ENCODE measurements around the gene PCDH10.

Gene PCDH10

GRCh38 chr4:133148690-133149363 lies at the start of gene PCDH10:
PCDH10 (plus strand) TSS chr4:133149294; CDS start chr4:133150141, 847 bp downstream.
- H3K79me2 ChIP-seq (ENCODE audit: insufficient read depth, low read depth): no peaks in the 10 kb centered on the region
- no peaks in the 10 kb centered on the region for H3K36me3 ChIP-seq (ENCODE audit: insufficient read depth)
- H3K4me2 ChIP-seq: peak within 1 kb of the TSS; percentile 85
- H3K4me1 ChIP-seq (ENCODE audit: low read depth, poor library complexity, severe bottlenecking): peaks cover 31% of the 10 kb centered on the region
- H3K27me3 ChIP-seq (ENCODE audit: insufficient read depth, low read depth): no peaks in the 10 kb centered on the region
- peak within 1 kb of the TSS; percentile 18; the same call in 1 of the 2 replicates for H3K9ac ChIP-seq
- no peak within 1 kb of the TSS for H3K27ac ChIP-seq
- no peaks in the 10 kb centered on the region for H4K20me1 ChIP-seq (ENCODE audit: insufficient read depth)
- peak within 1 kb of the TSS; percentile 21 for H3K4me3 ChIP-seq (IDR thresholded peaks at IDR 0.05; ENCODE audit: insufficient read depth, low read depth, low read length)
- peak within 1 kb of the TSS; percentile 56 for H2AFZ ChIP-seq (ENCODE audit: low read depth)
- no peak; the same call in 1 of the 2 replicates for TF ChIP-seq CTCF (conservative IDR thresholded peaks at IDR 0.05; ENCODE audit: low read depth, low read length)

GRCh38 chr4:133102043-133102442 lies 47.1 kb upstream of the PCDH10 start:
- no peak overlapping the region for H3K9ac ChIP-seq
- no peak for TF ChIP-seq CTCF (conservative IDR thresholded peaks at IDR 0.05; ENCODE audit: low read depth, low read length)
- H3K4me1 ChIP-seq (ENCODE audit: low read depth, poor library complexity, severe bottlenecking): no peaks in the 10 kb centered on the region
- no peak overlapping the region for H3K4me2 ChIP-seq
- H3K36me3 ChIP-seq (ENCODE audit: insufficient read depth): no peaks in the 10 kb centered on the region
- H3K4me3 ChIP-seq (IDR thresholded peaks at IDR 0.05; ENCODE audit: insufficient read depth, low read depth, low read length): no peak overlapping the region
- no peaks in the 10 kb centered on the region for H3K27me3 ChIP-seq (ENCODE audit: insufficient read depth, low read depth)
- H3K27ac ChIP-seq: no peak overlapping the region
- no peaks in the 10 kb centered on the region for H3K79me2 ChIP-seq (ENCODE audit: insufficient read depth, low read depth)
- no peaks in the 10 kb centered on the region for H4K20me1 ChIP-seq (ENCODE audit: insufficient read depth)
- H2AFZ ChIP-seq (ENCODE audit: low read depth): no peak overlapping the region

GRCh38 chr4:133102612-133103409 lies 46.3 kb upstream of the PCDH10 start:
- no peak for TF ChIP-seq CTCF (conservative IDR thresholded peaks at IDR 0.05; ENCODE audit: low read depth, low read length)

GRCh38 chr4:133112641-133113040 lies 36.5 kb upstream of the PCDH10 start:
- Histone ChIP-seq H2AFZ (ENCODE audit: low read depth) (no peak overlapping the region), H3K36me3 (ENCODE audit: insufficient read depth) (no peaks in the 10 kb centered on the region), H3K79me2 (ENCODE audit: insufficient read depth, low read depth) (no peaks in the 10 kb centered on the region), H3K4me3 (IDR thresholded peaks at IDR 0.05; ENCODE audit: insufficient read depth, low read depth, low read length) (no peak overlapping the region), H3K4me2 (no peak overlapping the region), H3K9ac (no peak overlapping the region), H3K4me1 (ENCODE audit: low read depth, poor library complexity, severe bottlenecking) (no peaks in the 10 kb centered on the region), H4K20me1 (ENCODE audit: insufficient read depth) (no peaks in the 10 kb centered on the region), H3K27me3 (ENCODE audit: insufficient read depth, low read depth) (no peaks in the 10 kb centered on the region), H3K27ac (no peak overlapping the region)
- TF ChIP-seq CTCF (conservative IDR thresholded peaks at IDR 0.05; ENCODE audit: low read depth, low read length): no peak

More at GRCh38 chr4:133102612-133103409, 46.3 kb upstream of the PCDH10 start:
- H3K9ac ChIP-seq: no peak overlapping the region
- no peak overlapping the region for H3K4me3 ChIP-seq (IDR thresholded peaks at IDR 0.05; ENCODE audit: insufficient read depth, low read depth, low read length)
- H3K79me2 ChIP-seq (ENCODE audit: insufficient read depth, low read depth): no peaks in the 10 kb centered on the region
- H3K4me1 ChIP-seq (ENCODE audit: low read depth, poor library complexity, severe bottlenecking): no peaks in the 10 kb centered on the region
- H3K36me3 ChIP-seq (ENCODE audit: insufficient read depth): no peaks in the 10 kb centered on the region
- no peak overlapping the region for H3K27ac ChIP-seq
- no peak overlapping the region for H2AFZ ChIP-seq (ENCODE audit: low read depth)
- no peaks in the 10 kb centered on the region for H3K27me3 ChIP-seq (ENCODE audit: insufficient read depth, low read depth)
- H3K4me2 ChIP-seq: no peak overlapping the region
- H4K20me1 ChIP-seq (ENCODE audit: insufficient read depth): no peaks in the 10 kb centered on the region
